Parathyroid adenoma (tissue), 2 donors: ENCODE measurements around the gene STK10.

Experiments used
- H2AFZ ChIP-seq: fragments of 300-600 bp; sonication (generic); one replicate; pipeline ENCODE4 v1.7.0; 2017; ENCODE audit warnings: antibody characterized with exemption, mild to moderate bottlenecking
- H3K27ac ChIP-seq: fragments of 300-600 bp; sonication (generic); one replicate; pipeline ENCODE4 v1.7.0; 2017
- H3K27me3 ChIP-seq: fragments of 300-600 bp; sonication (generic); one replicate; pipeline ENCODE4 v1.7.0; 2017; ENCODE audit warnings: low read length; ENCODE audit not compliant: control insufficient read depth, insufficient read depth
- H3K36me3 ChIP-seq: fragments of 300-600 bp; sonication (generic); one replicate; pipeline ENCODE4 v1.7.0; 2017; ENCODE audit warnings: low read length; ENCODE audit not compliant: control insufficient read depth, insufficient read depth
- H3K4me1 ChIP-seq: fragments of 300-600 bp; sonication (generic); one replicate; pipeline ENCODE4 v1.7.0; 2017; ENCODE audit warnings: control low read depth
- H3K4me2 ChIP-seq: fragments of 300-600 bp; sonication (generic); one replicate; pipeline ENCODE4 v1.7.0; 2017; ENCODE audit warnings: low read length
- H3K4me3 ChIP-seq: fragments of 300-600 bp; sonication (generic); one replicate; pipeline ENCODE4 v1.7.0; 2017; ENCODE audit warnings: low read depth, low read length
- H3K79me2 ChIP-seq: fragments of 300-600 bp; sonication (generic); one replicate; pipeline ENCODE4 v1.7.0; 2017; ENCODE audit warnings: control low read depth
- H3K9ac ChIP-seq: fragments of 300-600 bp; sonication (generic); one replicate; pipeline ENCODE4 v1.7.0; 2017; ENCODE audit warnings: mild to moderate bottlenecking
- H3K9me3 ChIP-seq: fragments of 300-600 bp; sonication (generic); one replicate; pipeline ENCODE4 v1.7.0; 2017; ENCODE audit warnings: low read length; ENCODE audit not compliant: control insufficient read depth
- CTCF ChIP-seq: fragments of 300-600 bp; sonication (generic); IDR thresholded peaks from one replicate; pipeline ENCODE4 v1.7.0; 2017; ENCODE audit warnings: antibody characterized with exemption, mild to moderate bottlenecking
- donor health status: primary hyperparathyroidism.

Gene STK10

GRCh38 chr5:172163346-172163745, 24.7 kb downstream of the STK10 start:
- H3K79me2 ChIP-seq = no peaks in the 10 kb centered on the region
- no peaks in the 10 kb centered on the region for H3K36me3 ChIP-seq
- H3K4me1 ChIP-seq = no peaks in the 10 kb centered on the region
- no peak for TF ChIP-seq CTCF
- H2AFZ ChIP-seq = no peak overlapping the region
- H3K4me2 ChIP-seq = no peak overlapping the region
- H3K4me3 ChIP-seq = no peak overlapping the region
- H3K27me3 ChIP-seq = no peaks in the 10 kb centered on the region
- H3K9me3 ChIP-seq = no peaks in the 10 kb centered on the region
- H3K27ac ChIP-seq = no peak overlapping the region
- no peak overlapping the region for H3K9ac ChIP-seq

- Histone ChIP-seq H3K27ac (no peak overlapping the region), H3K9ac (no peak overlapping the region), H3K4me3 (no peak overlapping the region), H3K9me3 (no peaks in the 10 kb centered on the region), H3K27me3 (no peaks in the 10 kb centered on the region), H2AFZ (no peak overlapping the region), H3K36me3 (no peaks in the 10 kb centered on the region), H3K4me2 (no peak overlapping the region), H3K79me2 (no peaks in the 10 kb centered on the region), H3K4me1 (no peaks in the 10 kb centered on the region)
- no peak for TF ChIP-seq CTCF
Observed at GRCh38 chr5:172162987-172163343, 25.1 kb downstream of the STK10 start.

GRCh38 chr5:172162323-172162986, 25.6 kb downstream of the STK10 start:
- no peaks in the 10 kb centered on the region for H3K27me3 ChIP-seq
- no peak overlapping the region for H3K9ac ChIP-seq
- H3K36me3 ChIP-seq = no peaks in the 10 kb centered on the region
- H3K27ac ChIP-seq = no peak overlapping the region
- H3K4me3 ChIP-seq = no peak overlapping the region
- no peaks in the 10 kb centered on the region for H3K79me2 ChIP-seq
- H2AFZ ChIP-seq = no peak overlapping the region
- TF ChIP-seq CTCF = no peak
- H3K4me1 ChIP-seq = no peaks in the 10 kb centered on the region
- no peak overlapping the region for H3K4me2 ChIP-seq
- H3K9me3 ChIP-seq = no peaks in the 10 kb centered on the region

- Histone ChIP-seq H3K36me3 (no peaks in the 10 kb centered on the region), H3K9ac (no peak overlapping the region), H3K27me3 (no peaks in the 10 kb centered on the region), H3K27ac (no peak overlapping the region), H3K79me2 (no peaks in the 10 kb centered on the region), H3K4me2 (no peak overlapping the region), H3K4me1 (no peaks in the 10 kb centered on the region), H3K4me3 (no peak overlapping the region), H3K9me3 (no peaks in the 10 kb centered on the region), H2AFZ (no peak overlapping the region)
- no peak for TF ChIP-seq CTCF
Observed at GRCh38 chr5:172160506-172160905, 27.5 kb downstream of the STK10 start.

- H3K79me2 ChIP-seq = no peaks in the 10 kb centered on the region
- no peak overlapping the region for H3K9ac ChIP-seq
- no peaks in the 10 kb centered on the region for H3K4me1 ChIP-seq
- no peak for TF ChIP-seq CTCF
- H3K4me3 ChIP-seq = no peak overlapping the region
- no peaks in the 10 kb centered on the region for H3K36me3 ChIP-seq
- H3K27me3 ChIP-seq = no peaks in the 10 kb centered on the region
- no peaks in the 10 kb centered on the region for H3K9me3 ChIP-seq
- H3K27ac ChIP-seq = no peak overlapping the region
- no peak overlapping the region for H3K4me2 ChIP-seq
- H2AFZ ChIP-seq = no peak overlapping the region
Observed at GRCh38 chr5:172159016-172159415, 29.0 kb downstream of the STK10 start.
